Glutamatergic neuron (in vitro differentiated cells): ENCODE measurements around the gene NHS. TPM values are rescaled to one million over a fixed set of nuclear protein-coding genes. Genes with fewer than 3 reads are reported as not detected.
"Not testable (repeated sequence)": the region's sequence is repeated elsewhere in the genome, so short reads cannot be mapped to it uniquely, and the experiment has no call there.

Experiments used
- DNase-seq: peaks from one replicate; pipeline ENCODE4 v3.0.0; 2022
- H3K27ac Mint-ChIP-seq: one replicate; pipeline ENCODE4 v1.8.0; 2020; ENCODE audit warnings: mild to moderate bottlenecking, mixed read lengths, inconsistent platforms; ENCODE audit not compliant: unreplicated experiment
- H3K27me3 Mint-ChIP-seq: one replicate; pipeline ENCODE4 v1.8.0; 2020; ENCODE audit warnings: mild to moderate bottlenecking, moderate library complexity, mixed read lengths, inconsistent platforms; ENCODE audit not compliant: unreplicated experiment
- H3K36me3 Mint-ChIP-seq: one replicate; pipeline ENCODE4 v1.8.0; 2020; ENCODE audit warnings: mild to moderate bottlenecking, mixed read lengths, inconsistent platforms; ENCODE audit not compliant: unreplicated experiment
- H3K4me1 Mint-ChIP-seq: one replicate; pipeline ENCODE4 v1.8.0; 2020; ENCODE audit warnings: mild to moderate bottlenecking, low read depth, mixed read lengths, inconsistent platforms; ENCODE audit not compliant: unreplicated experiment
- H3K4me3 Mint-ChIP-seq: one replicate; pipeline ENCODE4 v1.8.0; 2020; ENCODE audit warnings: mild to moderate bottlenecking, mixed read lengths, inconsistent platforms; ENCODE audit not compliant: unreplicated experiment
- H3K9me3 Mint-ChIP-seq: one replicate; pipeline ENCODE4 v1.8.0; 2020; ENCODE audit warnings: mild to moderate bottlenecking, moderate library complexity, mixed read lengths, inconsistent platforms; ENCODE audit not compliant: unreplicated experiment
- CTCF ChIP-seq: fragments of 200-600 bp; sonication (generic); IDR thresholded peaks from one replicate; pipeline ENCODE4 v1.5.0; 2021; ENCODE audit not compliant: partially characterized antibody, unreplicated experiment
- total RNA-seq: library from RNA; stranded (reverse); fragmentation: NEBNext Ultra II Directional; extraction: Animal tissue kit (Norgen Biotek cat#: 25700); gene quantifications from one replicate; pipeline ENCODE4 v1.2.1, GENCODE V29; 2021; ENCODE audit not compliant: unreplicated experiment

Gene NHS
- total RNA-seq, 1 donor from 2014 or later: 9.1 TPM

- Mint-ChIP-seq H3K27me3 (no peaks in the 10 kb centered on the region), H3K4me3 (no peak overlapping the region), H3K9me3 (no peaks in the 10 kb centered on the region), H3K36me3 (no peaks in the 10 kb centered on the region), H3K4me1 (peaks cover 4% of the 10 kb centered on the region), H3K27ac (no peak overlapping the region)
- no peak for DNase-seq
- no peak for TF ChIP-seq CTCF
Measured at GRCh38 chrX:17563515-17563914, 188.5 kb downstream of the NHS start.

- H3K4me3 Mint-ChIP-seq: no peak overlapping the region
- H3K9me3 Mint-ChIP-seq: no peaks in the 10 kb centered on the region
- no peaks in the 10 kb centered on the region for H3K36me3 Mint-ChIP-seq
- H3K27me3 Mint-ChIP-seq: no peaks in the 10 kb centered on the region
- no peak for DNase-seq
- H3K4me1 Mint-ChIP-seq: peaks cover 4% of the 10 kb centered on the region
- TF ChIP-seq CTCF: no peak
- no peak overlapping the region for H3K27ac Mint-ChIP-seq
Measured at GRCh38 chrX:17564689-17565409, 189.8 kb downstream of the NHS start.

GRCh38 chrX:17566740-17567139 is 191.7 kb downstream of the NHS start:
- Mint-ChIP-seq H3K27ac (no peak overlapping the region), H3K4me3 (no peak overlapping the region), H3K4me1 (no peaks in the 10 kb centered on the region), H3K36me3 (no peaks in the 10 kb centered on the region), H3K9me3 (no peaks in the 10 kb centered on the region), H3K27me3 (no peaks in the 10 kb centered on the region)
- DNase-seq: no peak
- no peak for TF ChIP-seq CTCF

GRCh38 chrX:17567187-17567586 is 192.2 kb downstream of the NHS start:
- no peak for DNase-seq
- Mint-ChIP-seq H3K27ac (no peak overlapping the region), H3K4me3 (no peak overlapping the region), H3K36me3 (no peaks in the 10 kb centered on the region), H3K9me3 (no peaks in the 10 kb centered on the region), H3K27me3 (no peaks in the 10 kb centered on the region), H3K4me1 (no peaks in the 10 kb centered on the region)
- TF ChIP-seq CTCF: no peak

- Mint-ChIP-seq H3K4me3 (no peak overlapping the region), H3K27me3 (no peaks in the 10 kb centered on the region), H3K27ac (no peak overlapping the region), H3K4me1 (no peaks in the 10 kb centered on the region), H3K36me3 (no peaks in the 10 kb centered on the region), H3K9me3 (no peaks in the 10 kb centered on the region)
- no peak for DNase-seq
- no peak for TF ChIP-seq CTCF
Measured at GRCh38 chrX:17567821-17568220, 192.8 kb downstream of the NHS start.

GRCh38 chrX:17568804-17569203 is 193.8 kb downstream of the NHS start:
- DNase-seq, H3K27ac Mint-ChIP-seq, H3K36me3 Mint-ChIP-seq, H3K4me1 Mint-ChIP-seq, H3K4me3 Mint-ChIP-seq, H3K9me3 Mint-ChIP-seq, H3K27me3 Mint-ChIP-seq: not testable (repeated sequence)
